Measurements from ENCODE around the gene ANXA2. TPM values are rescaled to one million over a fixed set of nuclear protein-coding genes. Genes with fewer than 3 reads are reported as not detected.
A peak's percentile ranks its signal among the peaks of the same experiment; 100 is the strongest.

ANXA2 gene
- total RNA-seq, 1 experiment from 2014 or later = 1,903 TPM

- TF ChIP-seq POLR2AphosphoS5 (IDR thresholded peaks at IDR 0.05; ENCODE audit: low read depth, low read length) = peak; percentile 14; the same call in 1 of the 2 replicates
- TF ChIP-seq, protein P1, sequence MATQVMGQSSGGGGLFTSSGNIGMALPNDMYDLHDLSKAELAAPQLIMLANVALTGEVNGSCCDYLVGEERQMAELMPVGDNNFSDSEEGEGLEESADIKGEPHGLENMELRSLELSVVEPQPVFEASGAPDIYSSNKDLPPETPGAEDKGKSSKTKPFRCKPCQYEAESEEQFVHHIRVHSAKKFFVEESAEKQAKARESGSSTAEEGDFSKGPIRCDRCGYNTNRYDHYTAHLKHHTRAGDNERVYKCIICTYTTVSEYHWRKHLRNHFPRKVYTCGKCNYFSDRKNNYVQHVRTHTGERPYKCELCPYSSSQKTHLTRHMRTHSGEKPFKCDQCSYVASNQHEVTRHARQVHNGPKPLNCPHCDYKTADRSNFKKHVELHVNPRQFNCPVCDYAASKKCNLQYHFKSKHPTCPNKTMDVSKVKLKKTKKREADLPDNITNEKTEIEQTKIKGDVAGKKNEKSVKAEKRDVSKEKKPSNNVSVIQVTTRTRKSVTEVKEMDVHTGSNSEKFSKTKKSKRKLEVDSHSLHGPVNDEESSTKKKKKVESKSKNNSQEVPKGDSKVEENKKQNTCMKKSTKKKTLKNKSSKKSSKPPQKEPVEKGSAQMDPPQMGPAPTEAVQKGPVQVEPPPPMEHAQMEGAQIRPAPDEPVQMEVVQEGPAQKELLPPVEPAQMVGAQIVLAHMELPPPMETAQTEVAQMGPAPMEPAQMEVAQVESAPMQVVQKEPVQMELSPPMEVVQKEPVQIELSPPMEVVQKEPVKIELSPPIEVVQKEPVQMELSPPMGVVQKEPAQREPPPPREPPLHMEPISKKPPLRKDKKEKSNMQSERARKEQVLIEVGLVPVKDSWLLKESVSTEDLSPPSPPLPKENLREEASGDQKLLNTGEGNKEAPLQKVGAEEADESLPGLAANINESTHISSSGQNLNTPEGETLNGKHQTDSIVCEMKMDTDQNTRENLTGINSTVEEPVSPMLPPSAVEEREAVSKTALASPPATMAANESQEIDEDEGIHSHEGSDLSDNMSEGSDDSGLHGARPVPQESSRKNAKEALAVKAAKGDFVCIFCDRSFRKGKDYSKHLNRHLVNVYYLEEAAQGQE (IDR thresholded peaks at IDR 0.05; ENCODE audit: insufficient read depth in 1 of 2, low read depth in 2 of 2, low read length in 1 of 2) = no peak
- Histone ChIP-seq H3K4me1 (ENCODE audit: control insufficient read depth, insufficient read depth, low read length) (peaks cover 76% of the 10 kb centered on the region), H3K27ac (ENCODE audit: low read length) (peak overlapping the region; percentile 100), H3K4me3 (ENCODE audit: low read depth in 2 of 2, low read length in 2 of 2) (no peak overlapping the region), H3K27me3 (ENCODE audit: control insufficient read depth, insufficient read depth, low read length) (no peaks in the 10 kb centered on the region), H3K36me3 (ENCODE audit: control insufficient read depth, insufficient read depth, low read length) (peaks cover 85% of the 10 kb centered on the region), H3K9me3 (ENCODE audit: control insufficient read depth, insufficient read depth, low read depth, low read length) (no peaks in the 10 kb centered on the region)
- CTCF ChIA-PET = no interaction called here
- intact Hi-C loops (cut with micrococcal nuclease; ENCODE audit: unreplicated experiment) = loop anchor here (10.0 kb wide), 1 partner anchor 148 kb away; no protein-coding TSS in a partner anchor
- POLR2A ChIA-PET = interaction anchor here (0.5 to 0.6 kb wide), 2 partner anchors 31 to 172 kb away, joined by 3 read pairs; no protein-coding TSS in a partner anchor
- BruUV-seq (replicated peaks) = no TSS peak
- in situ Hi-C loops (cut with HindIII; ENCODE audit: low pct_unique_long_range_greater_than_20kb, low sequenced_read_pairs) = no loop called here
- no peak for DNase-seq (ENCODE audit: low read depth, low spot score)
- ATAC-seq = no peak
These were observed 41.0 kb downstream of the ANXA2 start for GRCh38 chr15:60356832-60357231.

DNA sequence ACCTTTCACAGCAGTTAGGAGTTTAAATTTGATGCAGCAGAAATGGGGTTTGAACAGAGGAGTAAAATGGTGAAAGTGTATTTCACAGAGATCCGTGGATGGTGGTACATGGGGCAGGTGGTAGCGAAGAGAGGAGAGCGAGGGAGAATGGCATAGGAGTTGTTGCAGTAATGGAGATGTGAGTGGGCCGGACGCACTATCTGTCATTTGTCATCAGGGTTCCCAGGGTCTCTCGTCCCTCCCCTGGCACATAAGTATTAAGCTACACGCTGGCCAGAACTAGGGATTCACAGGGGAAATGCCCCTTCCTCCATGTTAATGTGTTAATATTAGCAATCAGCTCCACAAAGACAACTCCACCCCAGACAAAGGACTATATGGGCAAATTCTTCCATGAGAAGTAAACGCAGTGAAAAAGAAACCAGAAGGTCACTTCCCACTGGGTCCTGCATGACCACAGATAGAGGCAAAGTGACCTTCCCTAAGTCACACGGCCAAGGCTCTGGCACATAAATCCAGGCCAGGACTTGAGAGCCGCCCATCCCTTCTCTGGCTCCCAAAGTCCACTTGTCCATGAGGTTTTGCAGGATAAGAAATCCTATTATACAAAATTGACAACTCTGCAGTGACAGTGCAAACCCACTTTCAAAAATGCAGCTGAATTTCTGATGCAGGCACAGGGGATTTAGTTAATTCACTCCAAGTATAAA is 42.5 kb downstream of the ANXA2 start:
- TF ChIP-seq POLR2AphosphoS5 (IDR thresholded peaks at IDR 0.05; ENCODE audit: low read depth, low read length) = peak; percentile 21; the same call in 1 of the 2 replicates
- no peak for TF ChIP-seq TCF7L2 (IDR thresholded peaks at IDR 0.05; ENCODE audit: low read depth, low read length)
- peak overlapping the region; percentile 65 for H3K27ac ChIP-seq (ENCODE audit: low read length)
- ATAC-seq = no peak
- POLR2A ChIA-PET = no interaction called here
- no peaks in the 10 kb centered on the region for H3K9me3 ChIP-seq (ENCODE audit: control insufficient read depth, insufficient read depth, low read depth, low read length)
- CTCF ChIA-PET = no interaction called here
- intact Hi-C loops (cut with micrococcal nuclease; ENCODE audit: unreplicated experiment) (loop anchor here (10.0 kb wide), 1 partner anchor 149 kb away; no protein-coding TSS in a partner anchor), in situ Hi-C loops (cut with HindIII; ENCODE audit: low pct_unique_long_range_greater_than_20kb, low sequenced_read_pairs) (no loop called here)
- H3K27me3 ChIP-seq (ENCODE audit: control insufficient read depth, insufficient read depth, low read length) = no peaks in the 10 kb centered on the region
- no peak for DNase-seq (ENCODE audit: low read depth, low spot score)
- peaks cover 74% of the 10 kb centered on the region for H3K4me1 ChIP-seq (ENCODE audit: control insufficient read depth, insufficient read depth, low read length)
- H3K36me3 ChIP-seq (ENCODE audit: control insufficient read depth, insufficient read depth, low read length) = peaks cover 88% of the 10 kb centered on the region
- no TSS peak for BruUV-seq (replicated peaks)
- H3K4me3 ChIP-seq (ENCODE audit: low read depth in 2 of 2, low read length in 2 of 2) = no peak overlapping the region

DNA sequence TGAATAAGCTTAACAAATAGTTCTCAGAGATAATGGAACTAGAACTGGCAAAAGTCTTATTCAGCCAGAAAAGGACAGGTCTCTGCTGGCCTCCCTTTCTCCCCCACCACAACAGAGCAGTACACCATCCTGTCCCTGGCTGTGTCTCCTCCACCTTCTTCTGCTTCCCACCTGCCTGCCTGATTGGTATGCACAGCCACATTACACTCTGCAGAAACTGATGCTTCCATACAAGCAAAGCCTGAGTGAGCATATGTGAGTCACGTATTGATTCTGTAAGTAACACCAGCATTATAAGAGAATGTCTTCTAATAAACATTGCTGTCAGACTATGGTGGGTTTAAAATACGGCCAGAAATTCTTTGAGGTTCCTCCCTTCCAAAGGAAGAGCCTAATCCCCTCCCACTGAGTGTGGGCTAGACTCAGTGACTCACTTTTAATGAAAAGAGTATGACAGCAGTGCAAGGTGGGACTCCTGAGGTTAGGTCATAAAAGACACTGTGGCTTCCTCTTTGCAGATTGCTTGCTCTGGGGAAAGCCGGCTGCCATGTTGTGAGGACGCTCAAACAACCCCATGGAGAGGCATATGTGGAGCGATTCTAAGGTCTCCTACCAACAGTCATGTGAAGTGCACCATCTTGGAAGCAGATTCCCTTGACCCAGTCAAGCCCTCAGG is 44.4 kb downstream of the ANXA2 start:
- Histone ChIP-seq H3K4me3 (ENCODE audit: low read depth in 2 of 2, low read length in 2 of 2) (no peak overlapping the region), H3K4me1 (ENCODE audit: control insufficient read depth, insufficient read depth, low read length) (peaks cover 60% of the 10 kb centered on the region), H3K9me3 (ENCODE audit: control insufficient read depth, insufficient read depth, low read depth, low read length) (no peaks in the 10 kb centered on the region), H3K27ac (ENCODE audit: low read length) (peak overlapping the region; percentile 54; the same call in 1 of the 2 replicates), H3K27me3 (ENCODE audit: control insufficient read depth, insufficient read depth, low read length) (no peaks in the 10 kb centered on the region), H3K36me3 (ENCODE audit: control insufficient read depth, insufficient read depth, low read length) (peaks cover 83% of the 10 kb centered on the region)
- in situ Hi-C loops (cut with HindIII; ENCODE audit: low pct_unique_long_range_greater_than_20kb, low sequenced_read_pairs) = no loop called here
- ATAC-seq (no peak), DNase-seq (ENCODE audit: low read depth, low spot score) (no peak)
- TSS peak; percentile 2 for BruUV-seq (replicated peaks)
- TF ChIP-seq, protein P1 (IDR thresholded peaks at IDR 0.05; ENCODE audit: insufficient read depth in 1 of 2, low read depth in 2 of 2, low read length in 1 of 2) = no peak
- TF ChIP-seq TCF7L2 (IDR thresholded peaks at IDR 0.05; ENCODE audit: low read depth, low read length) = no peak
- TF ChIP-seq, protein P2, sequence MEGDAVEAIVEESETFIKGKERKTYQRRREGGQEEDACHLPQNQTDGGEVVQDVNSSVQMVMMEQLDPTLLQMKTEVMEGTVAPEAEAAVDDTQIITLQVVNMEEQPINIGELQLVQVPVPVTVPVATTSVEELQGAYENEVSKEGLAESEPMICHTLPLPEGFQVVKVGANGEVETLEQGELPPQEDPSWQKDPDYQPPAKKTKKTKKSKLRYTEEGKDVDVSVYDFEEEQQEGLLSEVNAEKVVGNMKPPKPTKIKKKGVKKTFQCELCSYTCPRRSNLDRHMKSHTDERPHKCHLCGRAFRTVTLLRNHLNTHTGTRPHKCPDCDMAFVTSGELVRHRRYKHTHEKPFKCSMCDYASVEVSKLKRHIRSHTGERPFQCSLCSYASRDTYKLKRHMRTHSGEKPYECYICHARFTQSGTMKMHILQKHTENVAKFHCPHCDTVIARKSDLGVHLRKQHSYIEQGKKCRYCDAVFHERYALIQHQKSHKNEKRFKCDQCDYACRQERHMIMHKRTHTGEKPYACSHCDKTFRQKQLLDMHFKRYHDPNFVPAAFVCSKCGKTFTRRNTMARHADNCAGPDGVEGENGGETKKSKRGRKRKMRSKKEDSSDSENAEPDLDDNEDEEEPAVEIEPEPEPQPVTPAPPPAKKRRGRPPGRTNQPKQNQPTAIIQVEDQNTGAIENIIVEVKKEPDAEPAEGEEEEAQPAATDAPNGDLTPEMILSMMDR (IDR thresholded peaks at IDR 0.05) = no peak
- TF ChIP-seq SIN3A (IDR thresholded peaks at IDR 0.05; ENCODE audit: borderline replicate concordance, insufficient read depth, low read depth, low read length) = no peak
- TF ChIP-seq POLR2AphosphoS5 (IDR thresholded peaks at IDR 0.05; ENCODE audit: low read depth, low read length) = no peak
- POLR2A ChIA-PET = no interaction called here
- CTCF ChIA-PET = no interaction called here
- intact Hi-C loops (cut with micrococcal nuclease; ENCODE audit: unreplicated experiment) = loop anchor here (1.0 to 10.0 kb wide), 2 partner anchors 10 to 151 kb away; no protein-coding TSS in a partner anchor

Data from Panc1 (cell line).